HCT116 (cell line): ENCODE data around the gene KRTAP19-3.

Experiments used
- CEBPB ChIP-seq: IDR thresholded peaks from 2 replicates; pipeline ENCODE4 v1.6.1; 2012; ENCODE audit warnings: low read depth
- EGR1 ChIP-seq: IDR thresholded peaks from 2 replicates; pipeline ENCODE4 v1.6.1; 2012; ENCODE audit warnings: low read depth
- ELF1 ChIP-seq: IDR thresholded peaks from 2 replicates; pipeline ENCODE4 v1.6.1; 2012; ENCODE audit warnings: low read depth, borderline replicate concordance
- EZH2 ChIP-seq: fragments of 200-600 bp; sonication (generic); IDR thresholded peaks from 2 replicates; pipeline ENCODE4 v1.6.1; 2017; ENCODE audit warnings: antibody characterized with exemption, mixed run types
- EZH2phosphoT487 ChIP-seq: fragments of 200-600 bp; IDR thresholded peaks from 2 replicates; pipeline ENCODE4 v1.6.1; 2018; ENCODE audit warnings: antibody characterized with exemption, borderline replicate concordance
- POLR2A ChIP-seq: IDR thresholded peaks from 2 replicates; pipeline ENCODE4 v1.7.0; 2011; ENCODE audit warnings: borderline replicate concordance; ENCODE audit not compliant: insufficient read depth, insufficient read length; ENCODE audit errors: extremely low read depth
- POLR2AphosphoS5 ChIP-seq: IDR thresholded peaks from 2 replicates; pipeline ENCODE4 v1.6.1; 2011; ENCODE audit warnings: mild to moderate bottlenecking, low read depth, low read length, moderate library complexity
- RAD21 ChIP-seq: IDR thresholded peaks from 2 replicates; pipeline ENCODE4 v1.6.1; 2012; ENCODE audit warnings: low read depth, mild to moderate bottlenecking
- SP1 ChIP-seq: IDR thresholded peaks from 2 replicates; pipeline ENCODE4 v1.6.1; 2012; ENCODE audit warnings: low read depth
- SRF ChIP-seq: IDR thresholded peaks from 2 replicates; pipeline ENCODE4 v1.6.1; 2012; ENCODE audit warnings: low read depth
- YY1 ChIP-seq: IDR thresholded peaks from 2 replicates; pipeline ENCODE4 v1.6.1; 2011; ENCODE audit warnings: low read length, low read depth, moderate library complexity, mild to moderate bottlenecking; ENCODE audit not compliant: insufficient replicate concordance; ENCODE audit errors: extremely low read depth
- ZNF274 ChIP-seq: fragments of 200-500 bp; sonication (Bioruptor generic); IDR thresholded peaks from 2 replicates; pipeline ENCODE4 v1.6.1; 2014; ENCODE audit warnings: mild to moderate bottlenecking, low read depth, low read length, inconsistent platforms
- TF ChIP-seq, protein P1 (sequence below), 3 experiments: fragments of 200-600 bp in 1 of 3; sonication (generic) in 1 of 3; IDR thresholded peaks in 2 of 3; conservative IDR thresholded peaks in 1 of 3; 2 replicates each; pipeline ENCODE4 v1.5.1; 2012 to 2017; ENCODE audit warnings: low read depth in 2 of 3, low read length in 2 of 3, antibody characterized with exemption in 1 of 3, borderline replicate concordance in 1 of 3, control low read depth in 1 of 3, mild to moderate bottlenecking in 1 of 3, mixed read lengths in 1 of 3, mixed run types in 1 of 3, moderate library complexity in 1 of 3; ENCODE audit not compliant: insufficient read depth in 1 of 3
- TF ChIP-seq, protein P2 (sequence below): IDR thresholded peaks from 2 replicates; pipeline ENCODE4 v1.6.1; 2012; ENCODE audit warnings: low read depth

DNA sequence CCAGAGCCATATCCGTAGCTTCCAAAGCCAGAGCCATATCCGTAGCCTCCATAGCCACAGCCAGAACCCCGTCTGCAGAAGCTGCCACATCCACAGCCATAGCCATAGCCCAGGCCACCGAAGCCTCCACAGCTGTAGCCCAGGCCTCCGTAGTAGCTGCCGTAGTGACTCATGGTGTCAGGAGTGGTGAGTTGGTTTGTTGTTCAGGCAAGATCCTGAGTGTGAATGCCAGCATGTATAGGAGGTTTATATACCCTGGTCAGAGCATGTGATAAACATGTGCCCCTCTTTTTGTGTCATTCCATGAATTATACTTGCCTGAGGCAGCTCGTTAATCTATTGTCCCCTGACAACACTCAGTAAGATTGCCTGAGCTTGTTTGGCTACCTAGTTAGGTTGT lies 11.7 kb downstream of the KRTAP19-3 start, which contains the start of gene KRTAP19-1:
- TF ChIP-seq ZNF274 (no peak), SP1 (no peak), POLR2AphosphoS5 (no peak), POLR2A (no peak), EZH2phosphoT487 (no peak), RAD21 (no peak), YY1 (no peak), ELF1 (no peak), EZH2 (no peak), EGR1 (no peak), CEBPB (no peak), SRF (no peak)
- TF ChIP-seq, protein P1, sequence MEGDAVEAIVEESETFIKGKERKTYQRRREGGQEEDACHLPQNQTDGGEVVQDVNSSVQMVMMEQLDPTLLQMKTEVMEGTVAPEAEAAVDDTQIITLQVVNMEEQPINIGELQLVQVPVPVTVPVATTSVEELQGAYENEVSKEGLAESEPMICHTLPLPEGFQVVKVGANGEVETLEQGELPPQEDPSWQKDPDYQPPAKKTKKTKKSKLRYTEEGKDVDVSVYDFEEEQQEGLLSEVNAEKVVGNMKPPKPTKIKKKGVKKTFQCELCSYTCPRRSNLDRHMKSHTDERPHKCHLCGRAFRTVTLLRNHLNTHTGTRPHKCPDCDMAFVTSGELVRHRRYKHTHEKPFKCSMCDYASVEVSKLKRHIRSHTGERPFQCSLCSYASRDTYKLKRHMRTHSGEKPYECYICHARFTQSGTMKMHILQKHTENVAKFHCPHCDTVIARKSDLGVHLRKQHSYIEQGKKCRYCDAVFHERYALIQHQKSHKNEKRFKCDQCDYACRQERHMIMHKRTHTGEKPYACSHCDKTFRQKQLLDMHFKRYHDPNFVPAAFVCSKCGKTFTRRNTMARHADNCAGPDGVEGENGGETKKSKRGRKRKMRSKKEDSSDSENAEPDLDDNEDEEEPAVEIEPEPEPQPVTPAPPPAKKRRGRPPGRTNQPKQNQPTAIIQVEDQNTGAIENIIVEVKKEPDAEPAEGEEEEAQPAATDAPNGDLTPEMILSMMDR (IDR thresholded peaks at IDR 0.05 in 2 of 3, conservative IDR thresholded peaks at IDR 0.05 in 1 of 3; ENCODE audit: borderline replicate concordance in 1 of 3, insufficient read depth in 1 of 3, low read depth in 2 of 3, low read length in 2 of 3), result no peak
- TF ChIP-seq, protein P2, sequence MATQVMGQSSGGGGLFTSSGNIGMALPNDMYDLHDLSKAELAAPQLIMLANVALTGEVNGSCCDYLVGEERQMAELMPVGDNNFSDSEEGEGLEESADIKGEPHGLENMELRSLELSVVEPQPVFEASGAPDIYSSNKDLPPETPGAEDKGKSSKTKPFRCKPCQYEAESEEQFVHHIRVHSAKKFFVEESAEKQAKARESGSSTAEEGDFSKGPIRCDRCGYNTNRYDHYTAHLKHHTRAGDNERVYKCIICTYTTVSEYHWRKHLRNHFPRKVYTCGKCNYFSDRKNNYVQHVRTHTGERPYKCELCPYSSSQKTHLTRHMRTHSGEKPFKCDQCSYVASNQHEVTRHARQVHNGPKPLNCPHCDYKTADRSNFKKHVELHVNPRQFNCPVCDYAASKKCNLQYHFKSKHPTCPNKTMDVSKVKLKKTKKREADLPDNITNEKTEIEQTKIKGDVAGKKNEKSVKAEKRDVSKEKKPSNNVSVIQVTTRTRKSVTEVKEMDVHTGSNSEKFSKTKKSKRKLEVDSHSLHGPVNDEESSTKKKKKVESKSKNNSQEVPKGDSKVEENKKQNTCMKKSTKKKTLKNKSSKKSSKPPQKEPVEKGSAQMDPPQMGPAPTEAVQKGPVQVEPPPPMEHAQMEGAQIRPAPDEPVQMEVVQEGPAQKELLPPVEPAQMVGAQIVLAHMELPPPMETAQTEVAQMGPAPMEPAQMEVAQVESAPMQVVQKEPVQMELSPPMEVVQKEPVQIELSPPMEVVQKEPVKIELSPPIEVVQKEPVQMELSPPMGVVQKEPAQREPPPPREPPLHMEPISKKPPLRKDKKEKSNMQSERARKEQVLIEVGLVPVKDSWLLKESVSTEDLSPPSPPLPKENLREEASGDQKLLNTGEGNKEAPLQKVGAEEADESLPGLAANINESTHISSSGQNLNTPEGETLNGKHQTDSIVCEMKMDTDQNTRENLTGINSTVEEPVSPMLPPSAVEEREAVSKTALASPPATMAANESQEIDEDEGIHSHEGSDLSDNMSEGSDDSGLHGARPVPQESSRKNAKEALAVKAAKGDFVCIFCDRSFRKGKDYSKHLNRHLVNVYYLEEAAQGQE, result no peak
